Measurements from ENCODE around the gene ZNF543.
A peak's percentile ranks its signal among the peaks of the same experiment; 100 is the strongest.

ZNF543 gene

GRCh38 chr19:57314146-57314545 is 6.1 kb upstream of the ZNF543 start:
- TF ChIP-seq CTCF (conservative IDR thresholded peaks at IDR 0.05; ENCODE audit: low read depth), result no peak
- ChIA-PET CTCF (no interaction called here), POLR2A (ENCODE audit: low non-redundant PET) (no interaction called here)
- no peak overlapping the region for H3K27ac ChIP-seq
- no peak for DNase-seq (ENCODE audit: low spot score)

GRCh38 chr19:57317503-57317902 is 2.8 kb upstream of the ZNF543 start:
- no peak overlapping the region for H3K27ac ChIP-seq
- ChIA-PET CTCF (interaction anchor here (0.6 kb wide), 1 partner anchor 39 kb away, joined by 3 read pairs; no protein-coding TSS in a partner anchor), POLR2A (ENCODE audit: low non-redundant PET) (no interaction called here)
- no peak for TF ChIP-seq CTCF (conservative IDR thresholded peaks at IDR 0.05; ENCODE audit: low read depth)
- DNase-seq (ENCODE audit: low spot score), result no peak

GRCh38 chr19:57319869-57320179 is 448 bp upstream of the ZNF543 start:
- POLR2A ChIA-PET (ENCODE audit: low non-redundant PET), result interaction anchor here (0.6 kb wide), 3 partner anchors 18 to 685 kb away, joined by 3 read pairs; no protein-coding TSS in a partner anchor
- H3K27ac ChIP-seq, result peak overlapping the region; percentile 74
- TF ChIP-seq CTCF (conservative IDR thresholded peaks at IDR 0.05; ENCODE audit: low read depth), result no peak
- DNase-seq (ENCODE audit: low spot score), result no peak
- CTCF ChIA-PET, result no interaction called here

GRCh38 chr19:57321116-57321515 is 844 bp downstream of the ZNF543 start:
- TF ChIP-seq CTCF (conservative IDR thresholded peaks at IDR 0.05; ENCODE audit: low read depth), result no peak
- ChIA-PET CTCF (no interaction called here), POLR2A (ENCODE audit: low non-redundant PET) (no interaction called here)
- peak overlapping the region; percentile 74 for H3K27ac ChIP-seq
- DNase-seq (ENCODE audit: low spot score), result no peak

- no peak for DNase-seq (ENCODE audit: low spot score)
- no peak for TF ChIP-seq CTCF (conservative IDR thresholded peaks at IDR 0.05; ENCODE audit: low read depth)
- ChIA-PET POLR2A (ENCODE audit: low non-redundant PET) (no interaction called here), CTCF (no interaction called here)
- no peak overlapping the region for H3K27ac ChIP-seq
Observed at GRCh38 chr19:57321751-57322150, 1.5 kb downstream of the ZNF543 start.

- ChIA-PET POLR2A (ENCODE audit: low non-redundant PET) (no interaction called here), CTCF (no interaction called here)
- no peak for TF ChIP-seq CTCF (conservative IDR thresholded peaks at IDR 0.05; ENCODE audit: low read depth)
- no peak for DNase-seq (ENCODE audit: low spot score)
- H3K27ac ChIP-seq, result no peak overlapping the region
Observed at GRCh38 chr19:57324992-57325391, 4.7 kb downstream of the ZNF543 start.

- ChIA-PET POLR2A (ENCODE audit: low non-redundant PET) (no interaction called here), CTCF (no interaction called here)
- no peak for TF ChIP-seq CTCF (conservative IDR thresholded peaks at IDR 0.05; ENCODE audit: low read depth)
- no peak overlapping the region for H3K27ac ChIP-seq
- DNase-seq (ENCODE audit: low spot score), result no peak
Observed at GRCh38 chr19:57327993-57328392, 7.7 kb downstream of the ZNF543 start.
